Hypothalamus (tissue), 51 donors: Measurements from ENCODE around the gene GRB14.
"Not testable (repeated sequence)": the region's sequence is repeated elsewhere in the genome, so short reads cannot be mapped to it uniquely, and the experiment has no call there.

ENCODE experiments used
- DNase-seq, 51 donors: peaks; one replicate each; lab custom pipeline; 2025; lab: John Stamatoyannopoulos, UW

GRB14 gene

DNA sequence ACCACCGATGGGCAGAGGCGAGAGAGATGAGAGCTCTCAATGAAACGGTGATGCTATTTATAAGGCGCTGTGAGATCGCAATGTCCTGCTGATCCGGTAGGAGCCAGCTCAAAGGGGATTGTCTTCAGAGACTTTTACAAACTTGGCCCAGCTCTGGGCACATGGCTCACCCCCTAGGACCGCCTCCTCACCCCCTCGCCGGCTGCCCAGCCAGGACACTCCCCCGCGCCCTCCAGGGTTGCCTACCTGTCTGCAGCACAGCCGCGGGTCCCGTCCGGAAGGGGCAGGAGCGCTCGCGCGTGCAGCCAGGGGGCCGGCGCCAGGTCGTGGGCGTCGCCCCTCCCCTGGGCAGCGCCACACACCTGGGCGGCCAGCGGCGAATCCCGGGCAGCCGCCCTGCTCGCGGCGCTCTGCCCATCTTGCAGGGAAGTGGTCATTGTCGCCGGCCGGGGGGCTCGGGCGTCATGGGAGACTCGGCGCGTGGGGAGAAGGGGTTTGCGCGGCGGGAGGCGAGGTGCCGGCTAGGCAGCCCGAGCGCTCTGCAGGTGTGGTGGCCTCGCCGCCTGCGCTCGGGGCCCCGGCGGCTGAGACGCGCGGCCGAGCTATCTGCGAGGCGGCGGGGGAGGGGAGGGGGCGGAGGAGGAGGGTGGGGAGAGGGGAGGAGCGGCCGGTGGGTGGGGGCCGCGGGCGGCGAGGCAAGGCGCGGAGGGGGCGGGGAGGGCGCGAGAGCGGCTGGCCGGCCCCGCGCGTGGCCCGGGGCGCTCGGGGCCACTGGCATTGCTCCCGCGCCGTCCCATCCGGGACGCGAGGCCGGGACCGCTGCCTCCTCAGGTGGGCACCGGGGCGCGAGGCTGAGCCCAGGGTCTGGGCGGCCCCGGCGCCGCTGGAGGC, at the start of gene GRB14:
Gene GRB14, minus strand, starts transcription at position 610 of the 891 bp plus-strand sequence. Its CDS starts 173 bp downstream, at position 437.
- DNase-seq: peak in 9 of 51 donors; percentile 1 to 14 (median 5)

GRCh38 chr2:164669291-164669690, 48.0 kb upstream of the GRB14 start:
- no peak for DNase-seq

DNA sequence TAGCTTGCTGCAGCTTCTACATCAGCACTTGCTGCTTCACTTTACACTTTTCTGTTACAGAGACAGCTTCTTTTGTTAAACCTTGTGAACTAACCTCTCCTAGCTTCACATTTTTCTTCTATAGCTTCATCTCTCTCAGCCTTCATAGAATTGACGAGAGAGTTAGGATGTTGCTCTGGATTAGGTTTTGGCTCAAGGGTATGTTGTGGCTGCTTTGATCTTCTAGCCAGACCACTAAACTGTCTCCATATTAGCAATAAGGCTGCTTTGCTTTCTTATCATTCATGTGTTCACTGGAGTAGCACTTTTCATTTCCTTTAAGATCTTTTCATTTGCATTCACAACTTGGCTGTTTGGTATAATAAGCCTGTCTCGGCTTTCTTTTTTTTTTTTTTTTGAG, 46.3 kb upstream of the GRB14 start:
- no peak for DNase-seq

DNA sequence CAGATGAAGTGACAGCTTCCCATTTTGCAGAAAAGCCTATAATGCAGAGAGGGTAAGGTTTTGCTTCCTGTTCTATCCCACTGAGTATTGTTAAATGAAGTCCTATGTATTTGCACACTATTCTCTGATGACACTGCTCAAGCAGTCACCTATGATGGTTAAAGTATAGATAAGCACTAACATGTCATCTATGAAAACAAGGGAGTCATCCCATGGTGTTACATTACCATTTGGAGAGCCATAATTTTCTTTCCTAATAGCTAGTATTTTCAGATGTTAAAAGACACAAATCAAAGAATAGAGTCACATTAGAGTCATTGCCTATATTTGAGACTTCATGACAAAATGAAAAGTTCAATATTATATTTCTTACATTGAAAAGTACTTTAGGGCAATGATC, 42.8 kb upstream of the GRB14 start:
- DNase-seq: no peak

- no peak for DNase-seq
Observed at GRCh38 chr2:164662868-164663631, 41.8 kb upstream of the GRB14 start.

GRCh38 chr2:164662066-164662465, 40.8 kb upstream of the GRB14 start:
- DNase-seq: no peak

- no peak for DNase-seq
Observed at GRCh38 chr2:164661349-164661748, 40.1 kb upstream of the GRB14 start.

DNA sequence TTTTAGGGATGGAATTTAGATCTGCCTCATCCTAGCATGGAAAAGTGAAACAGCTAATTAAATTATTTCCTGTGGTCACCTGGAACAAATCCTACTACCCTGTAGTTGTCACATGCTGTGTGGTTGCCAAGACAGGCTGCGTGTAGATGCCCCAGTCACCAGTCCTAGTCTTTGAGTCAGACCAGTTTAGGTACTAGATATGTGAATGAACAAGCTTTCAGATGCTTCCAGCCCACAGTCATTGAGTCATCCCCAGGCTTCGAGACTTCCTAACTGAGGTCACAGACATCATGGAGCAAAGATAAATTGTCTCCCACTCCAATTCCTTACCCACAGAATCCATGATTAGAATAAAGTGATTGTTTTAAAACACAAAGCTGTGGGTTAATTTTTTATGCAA, 35.8 kb upstream of the GRB14 start:
- DNase-seq: no peak

- no peak for DNase-seq
Observed at GRCh38 chr2:164655750-164656149, 34.5 kb upstream of the GRB14 start.

DNA sequence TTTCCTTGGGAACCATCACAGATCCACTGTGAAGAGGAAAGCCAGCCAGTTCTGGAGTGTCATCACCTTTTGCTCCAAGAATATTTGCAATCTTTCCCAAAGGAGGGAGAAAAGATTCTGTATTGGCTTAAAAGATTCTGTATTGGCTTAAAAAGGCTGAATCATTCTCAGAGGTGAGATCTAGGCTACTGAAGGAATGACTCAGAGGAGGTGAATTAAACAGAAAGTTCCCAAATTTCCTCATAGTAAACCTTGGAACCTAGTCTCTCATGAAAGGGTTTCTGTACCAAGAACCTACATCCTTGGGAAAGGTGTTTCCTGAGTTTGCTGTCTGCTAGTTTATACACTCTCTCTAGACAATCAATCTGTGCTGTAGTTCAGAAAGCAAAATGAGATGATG, 34.1 kb upstream of the GRB14 start:
- DNase-seq: no peak

- DNase-seq: no peak
Observed at GRCh38 chr2:164651361-164651760, 30.1 kb upstream of the GRB14 start.

- DNase-seq: no peak
Observed at GRCh38 chr2:164644036-164644700, 22.9 kb upstream of the GRB14 start.

DNA sequence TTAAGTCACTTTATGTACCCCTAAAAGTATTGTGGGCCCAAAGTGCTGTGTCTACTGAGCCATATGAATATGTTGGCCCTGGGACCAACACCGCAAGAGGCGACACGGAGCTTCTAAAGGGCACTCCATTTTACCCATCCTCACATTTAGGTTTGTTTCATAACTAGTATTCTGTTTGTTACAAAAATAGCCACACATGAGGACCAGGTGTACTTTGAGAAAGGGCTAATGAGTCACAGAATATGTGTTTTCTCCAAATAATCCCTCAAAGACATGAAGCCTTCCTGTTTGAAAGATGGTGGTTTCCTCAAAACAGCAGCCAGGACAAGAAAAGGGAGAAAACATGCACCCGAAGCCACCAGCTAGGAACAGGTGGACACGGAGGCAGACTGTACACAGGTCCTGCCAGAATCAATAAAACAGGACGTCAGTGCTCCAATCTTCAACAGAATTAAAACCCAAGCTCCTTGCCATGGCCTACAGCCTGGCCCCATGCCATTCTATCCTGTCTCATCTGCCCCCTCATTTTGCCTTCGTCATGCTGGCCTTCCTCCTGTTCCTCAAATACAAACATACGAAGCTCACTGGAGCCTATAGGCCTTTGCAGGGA, 21.8 kb upstream of the GRB14 start:
- no peak for DNase-seq

- no peak for DNase-seq
Observed at GRCh38 chr2:164642268-164642667, 21.0 kb upstream of the GRB14 start.

GRCh38 chr2:164628319-164628718, 7.0 kb upstream of the GRB14 start:
- DNase-seq: not testable (repeated sequence)

- no peak for DNase-seq
Observed at GRCh38 chr2:164625378-164625971, 4.2 kb upstream of the GRB14 start.

GRCh38 chr2:164624316-164624715, 3.0 kb upstream of the GRB14 start:
- no peak for DNase-seq

DNA sequence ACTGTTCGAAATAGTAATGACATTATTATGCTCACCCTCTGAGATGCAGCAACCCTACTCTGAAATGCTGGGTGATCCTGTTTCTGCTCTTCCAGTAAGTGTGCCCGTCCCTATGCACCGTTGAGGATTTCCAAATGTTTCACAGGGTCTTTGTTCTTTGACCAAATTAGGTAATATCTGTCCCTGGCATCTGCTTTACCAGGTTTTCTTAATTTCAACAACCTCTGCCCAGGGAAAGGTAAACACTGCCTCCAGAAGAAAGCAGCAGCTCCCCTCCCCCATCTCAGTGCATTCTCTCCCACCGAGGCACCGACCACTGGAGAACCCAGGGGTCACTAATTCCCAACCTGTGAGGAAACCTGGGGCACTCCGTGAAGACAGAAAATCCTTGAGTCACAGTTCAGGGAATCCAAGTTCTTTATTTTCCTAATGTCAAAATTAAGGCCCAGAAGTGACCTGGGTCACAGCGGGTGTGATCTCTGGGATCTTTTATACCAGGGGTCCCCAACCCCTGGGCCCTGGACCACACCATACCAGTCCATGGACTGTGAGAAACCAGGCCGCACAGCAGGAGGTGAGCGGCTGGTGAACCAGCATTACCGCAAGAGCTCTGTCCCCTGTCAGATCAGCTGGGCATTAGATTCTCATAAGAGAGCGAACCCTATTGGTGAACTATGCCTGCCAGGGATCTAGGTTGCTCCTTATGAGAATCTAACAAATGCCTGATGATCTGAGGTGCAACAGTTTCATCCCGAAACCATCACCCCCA, 1.2 kb upstream of the GRB14 start:
- DNase-seq: no peak

DNA sequence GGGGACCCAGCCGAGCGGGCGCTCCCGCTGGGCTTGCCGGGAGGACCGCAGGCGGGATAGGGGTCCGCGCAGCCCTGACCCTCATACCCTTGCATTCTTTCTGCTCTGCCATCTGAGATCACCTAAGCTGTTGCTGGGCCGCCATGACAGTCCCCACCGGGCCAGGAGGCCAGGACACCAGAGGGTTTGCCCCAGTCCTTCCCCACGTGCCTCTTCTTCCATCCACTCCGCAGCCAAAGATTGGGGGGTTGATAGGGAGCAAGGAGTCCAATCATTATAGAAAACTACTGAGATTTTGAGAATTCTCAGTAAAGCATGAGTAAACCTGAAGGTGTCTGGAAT, 453 bp upstream of the GRB14 start:
- no peak for DNase-seq

GRCh38 chr2:164620457-164620856, 825 bp downstream of the GRB14 start:
- no peak for DNase-seq
